GM19324 (cell line): ENCODE results near the gene SCAI.
"Not testable (repeated sequence)": the region's sequence is repeated elsewhere in the genome, so short reads cannot be mapped to it uniquely, and the experiment has no call there.

Experiments used
- ATAC-seq: cut with Tn5 transposase; IDR thresholded peaks from one replicate; pipeline ENCODE4 v1.9.1; 2021; ENCODE audit warnings: mild to moderate bottlenecking, moderate library complexity; ENCODE audit not compliant: unreplicated experiment, low FRiP score

The SCAI gene

GRCh38 chr9:125150349-125151245, 7.3 kb upstream of the SCAI start:
- ATAC-seq, result no peak

GRCh38 chr9:125147401-125147951, 4.1 kb upstream of the SCAI start:
- no peak for ATAC-seq

GRCh38 chr9:125146247-125146646, 2.9 kb upstream of the SCAI start:
- no peak for ATAC-seq

GRCh38 chr9:125145425-125145824, 2.1 kb upstream of the SCAI start:
- ATAC-seq, result no peak

- peak; percentile 5 for ATAC-seq
These were observed 560 bp downstream of the SCAI start for GRCh38 chr9:125142560-125143376.

- no peak for ATAC-seq
These were observed 1.6 kb downstream of the SCAI start for GRCh38 chr9:125141751-125142150.

GRCh38 chr9:125141251-125141650, 2.1 kb downstream of the SCAI start:
- ATAC-seq, result no peak

GRCh38 chr9:125140576-125140975, 2.8 kb downstream of the SCAI start:
- ATAC-seq, result no peak

GRCh38 chr9:125137200-125137599, 6.1 kb downstream of the SCAI start:
- no peak for ATAC-seq

- ATAC-seq, result no peak
These were observed 8.4 kb downstream of the SCAI start for GRCh38 chr9:125134976-125135375.

- no peak for ATAC-seq
These were observed 9.7 kb downstream of the SCAI start for GRCh38 chr9:125133403-125134329.

- ATAC-seq, result no peak
These were observed 11.6 kb downstream of the SCAI start for GRCh38 chr9:125131778-125132177.

- ATAC-seq, result no peak
These were observed 17.1 kb downstream of the SCAI start for GRCh38 chr9:125126019-125126746.

GRCh38 chr9:125125523-125125922, 17.8 kb downstream of the SCAI start:
- ATAC-seq, result no peak

- ATAC-seq, result no peak
These were observed 22.2 kb downstream of the SCAI start for GRCh38 chr9:125121146-125121545.

- ATAC-seq, result no peak
These were observed 23.6 kb downstream of the SCAI start for GRCh38 chr9:125119643-125120286.

GRCh38 chr9:125118696-125119095, 24.6 kb downstream of the SCAI start:
- not testable (repeated sequence) for ATAC-seq

- not testable (repeated sequence) for ATAC-seq
These were observed 28.8 kb downstream of the SCAI start for GRCh38 chr9:125114503-125114902.

GRCh38 chr9:125110464-125110863, 32.9 kb downstream of the SCAI start:
- ATAC-seq, result no peak
